ENCODE results near the gene BEAN1.

The BEAN1 gene

DNA sequence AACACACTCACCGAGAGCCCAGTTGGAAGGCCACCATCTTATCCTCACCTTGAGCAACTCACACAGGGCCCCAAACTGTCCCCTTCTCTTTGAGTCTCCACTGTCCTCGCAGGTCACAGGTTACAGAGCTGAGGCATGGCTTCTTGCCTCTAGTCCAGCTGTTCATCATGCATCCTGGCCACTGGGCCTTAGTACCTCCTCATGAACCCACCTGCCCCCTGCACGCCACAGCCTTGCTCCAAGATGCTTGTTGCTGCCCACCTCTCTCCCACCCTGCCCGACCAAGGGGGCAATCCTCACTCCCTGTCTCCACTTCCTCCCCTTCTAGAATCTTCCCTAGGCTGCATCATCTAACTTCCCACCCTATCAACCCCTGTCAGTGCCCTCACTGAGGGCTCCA lies 43.5 kb upstream of the BEAN1 start:
- DNase-seq (ENCODE audit: insufficient read length, low spot score): no peak
- no peak for FAIRE-seq
- TF ChIP-seq POLR2A (IDR thresholded peaks at IDR 0.05; ENCODE audit: low read depth, low read length) (no peak), SPI1 (IDR thresholded peaks at IDR 0.05; ENCODE audit: low read depth, low read length) (no peak), PAX5 (IDR thresholded peaks at IDR 0.05; ENCODE audit: insufficient read depth, low read length, severe bottlenecking) (no peak), POLR2AphosphoS5 (IDR thresholded peaks at IDR 0.05; ENCODE audit: low read depth, low read length) (no peak), POU2F2 (IDR thresholded peaks at IDR 0.05; ENCODE audit: low read depth, low read length) (no peak), TAF1 (IDR thresholded peaks at IDR 0.05; ENCODE audit: low read depth, low read length) (no peak)

DNA sequence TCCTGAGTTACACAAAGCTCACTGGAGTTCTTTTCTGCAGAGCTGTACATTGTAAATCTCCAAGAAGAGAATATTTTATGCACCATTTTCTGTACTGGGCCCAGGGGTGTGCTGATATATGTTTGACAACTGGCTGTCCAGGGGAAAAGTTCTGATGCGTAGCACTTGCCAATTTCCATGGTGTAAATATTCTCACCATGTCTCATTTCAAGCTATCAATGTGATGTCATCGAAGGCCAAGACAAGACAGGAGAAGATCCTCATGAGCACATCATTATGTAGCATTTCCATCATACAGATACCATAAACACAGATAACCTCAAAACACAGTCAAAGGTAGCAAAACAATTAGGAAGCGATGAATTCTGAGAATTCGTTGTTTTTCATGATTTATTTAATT lies 41.7 kb upstream of the BEAN1 start:
- FAIRE-seq: no peak
- no peak for TF ChIP-seq SPI1 (IDR thresholded peaks at IDR 0.05; ENCODE audit: low read depth, low read length)
- TF ChIP-seq PAX5 (IDR thresholded peaks at IDR 0.05; ENCODE audit: insufficient read depth, low read length, severe bottlenecking): no peak
- no peak for TF ChIP-seq TAF1 (IDR thresholded peaks at IDR 0.05; ENCODE audit: low read depth, low read length)
- no peak for TF ChIP-seq POLR2A (IDR thresholded peaks at IDR 0.05; ENCODE audit: low read depth, low read length)
- DNase-seq (ENCODE audit: insufficient read length, low spot score): no peak

DNA sequence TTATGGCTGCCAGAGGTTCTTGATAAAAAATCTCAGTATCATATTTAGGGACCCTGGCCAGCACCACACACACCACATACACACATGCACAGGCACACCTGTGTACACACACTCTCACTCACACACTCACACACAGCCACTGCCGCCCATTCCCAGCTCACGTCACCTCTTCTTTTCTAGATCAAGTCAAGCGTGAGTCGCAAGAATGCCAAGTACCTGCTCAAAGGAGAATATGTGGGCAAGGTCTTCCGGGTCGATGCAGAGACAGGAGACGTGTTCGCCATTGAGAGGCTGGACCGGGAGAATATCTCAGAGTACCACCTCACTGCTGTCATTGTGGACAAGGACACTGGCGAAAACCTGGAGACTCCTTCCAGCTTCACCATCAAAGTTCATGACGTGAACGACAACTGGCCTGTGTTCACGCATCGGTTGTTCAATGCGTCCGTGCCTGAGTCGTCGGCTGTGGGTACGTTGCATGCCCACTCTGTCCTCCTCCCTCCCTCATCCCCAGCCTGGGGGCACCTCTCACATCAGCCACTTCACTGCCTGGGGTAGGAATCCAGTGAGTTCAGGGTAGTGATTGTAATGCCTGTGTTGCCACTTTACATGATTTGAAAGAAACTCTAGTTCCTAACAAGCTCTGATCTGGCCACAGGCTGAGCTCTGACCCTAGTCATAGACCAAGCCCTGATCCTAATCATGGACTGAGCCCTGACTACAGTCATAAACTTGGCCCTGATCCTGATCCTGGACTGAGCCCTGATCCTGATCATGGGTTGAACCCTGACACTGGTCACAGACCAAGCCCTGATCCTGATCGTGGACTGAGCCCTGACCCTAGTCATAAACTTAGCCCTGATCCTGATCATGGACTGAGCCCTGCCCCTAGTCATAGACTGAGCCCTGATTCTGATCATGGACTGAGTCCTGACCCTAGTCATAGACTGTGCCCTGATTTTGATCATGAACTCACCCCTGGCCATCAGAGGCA lies 40.2 kb upstream of the BEAN1 start:
- DNase-seq (ENCODE audit: insufficient read length, low spot score) (no peak), FAIRE-seq (no peak)
- TF ChIP-seq PAX5 (IDR thresholded peaks at IDR 0.05; ENCODE audit: insufficient read depth, low read length, severe bottlenecking): no peak
- TF ChIP-seq POU2F2 (IDR thresholded peaks at IDR 0.05; ENCODE audit: low read depth, low read length): no peak
- TF ChIP-seq POLR2AphosphoS5 (IDR thresholded peaks at IDR 0.05; ENCODE audit: low read depth, low read length): no peak
- no peak for TF ChIP-seq POLR2A (IDR thresholded peaks at IDR 0.05; ENCODE audit: low read depth, low read length)
- TF ChIP-seq TAF1 (IDR thresholded peaks at IDR 0.05; ENCODE audit: low read depth, low read length): no peak
- no peak for TF ChIP-seq SPI1 (IDR thresholded peaks at IDR 0.05; ENCODE audit: low read depth, low read length)

DNA sequence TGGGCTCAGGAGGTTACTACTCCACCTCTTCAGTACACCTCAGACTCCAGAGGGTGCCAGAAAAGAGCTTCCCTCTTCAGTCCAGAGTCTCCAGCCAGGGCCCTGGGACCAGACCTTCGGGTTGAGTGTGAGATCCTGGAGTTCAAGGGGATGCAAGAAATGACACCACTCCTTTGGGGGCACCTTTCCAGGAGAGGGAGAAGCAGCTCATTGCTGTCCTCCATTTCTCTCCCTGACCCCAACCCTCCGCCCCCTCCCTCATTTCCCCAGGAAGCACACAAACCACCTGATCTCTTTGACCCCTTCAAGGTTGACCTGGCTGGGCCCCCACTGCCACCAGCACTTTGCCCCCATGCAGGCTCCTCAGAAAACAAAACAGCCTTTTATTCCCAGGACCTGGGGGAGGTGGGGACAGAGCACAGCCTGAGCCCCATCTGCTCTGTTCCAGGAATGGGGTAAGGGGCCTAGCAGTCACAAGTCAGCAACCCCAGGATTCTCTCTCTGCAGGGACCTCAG lies 39.2 kb upstream of the BEAN1 start:
- FAIRE-seq (no peak), DNase-seq (ENCODE audit: insufficient read length, low spot score) (no peak)
- TF ChIP-seq PAX5 (IDR thresholded peaks at IDR 0.05; ENCODE audit: insufficient read depth, low read length, severe bottlenecking): no peak
- no peak for TF ChIP-seq POU2F2 (IDR thresholded peaks at IDR 0.05; ENCODE audit: low read depth, low read length)
- no peak for TF ChIP-seq TAF1 (IDR thresholded peaks at IDR 0.05; ENCODE audit: low read depth, low read length)
- TF ChIP-seq POLR2AphosphoS5 (IDR thresholded peaks at IDR 0.05; ENCODE audit: low read depth, low read length): no peak
- no peak for TF ChIP-seq SPI1 (IDR thresholded peaks at IDR 0.05; ENCODE audit: low read depth, low read length)
- TF ChIP-seq POLR2A (IDR thresholded peaks at IDR 0.05; ENCODE audit: low read depth, low read length): no peak

DNA sequence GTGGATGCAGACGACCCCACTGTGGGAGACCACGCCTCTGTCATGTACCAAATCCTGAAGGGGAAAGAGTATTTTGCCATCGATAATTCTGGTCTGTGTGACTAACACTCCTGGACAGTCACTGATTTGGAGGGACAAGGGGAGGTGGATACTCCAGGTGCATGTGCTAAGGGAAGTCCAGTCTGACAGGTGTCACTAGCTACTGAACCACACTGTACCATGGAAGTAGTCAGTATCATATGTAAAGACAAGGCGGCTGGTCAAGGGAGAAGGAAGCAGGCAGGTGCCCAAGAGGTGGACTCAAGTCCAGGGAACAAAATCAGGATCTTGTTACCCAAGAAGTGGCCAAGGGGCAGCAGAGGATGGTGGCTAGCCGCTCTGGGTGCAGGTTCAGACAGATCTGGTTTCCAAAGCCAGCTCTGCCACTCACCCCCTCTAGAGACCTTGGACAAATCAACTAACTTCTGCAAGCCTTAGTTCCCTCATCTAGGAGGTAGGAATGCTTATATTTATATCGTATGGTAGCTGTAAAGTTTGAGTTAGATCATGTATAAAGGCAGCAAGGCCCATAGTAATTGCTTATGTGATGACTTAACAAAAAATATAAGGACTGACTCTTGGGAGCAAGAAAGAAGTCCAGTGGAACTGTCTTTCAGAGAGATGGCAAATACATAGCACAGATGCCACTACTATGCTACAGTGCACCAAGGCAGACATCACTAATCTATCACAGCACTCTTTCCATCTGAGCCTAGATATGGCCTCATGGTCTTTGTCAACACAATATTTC lies 38.5 kb upstream of the BEAN1 start:
- TF ChIP-seq PAX5 (IDR thresholded peaks at IDR 0.05; ENCODE audit: insufficient read depth, low read length, severe bottlenecking) (no peak), POLR2AphosphoS5 (IDR thresholded peaks at IDR 0.05; ENCODE audit: low read depth, low read length) (no peak), POU2F2 (IDR thresholded peaks at IDR 0.05; ENCODE audit: low read depth, low read length) (no peak), TAF1 (IDR thresholded peaks at IDR 0.05; ENCODE audit: low read depth, low read length) (no peak), SPI1 (IDR thresholded peaks at IDR 0.05; ENCODE audit: low read depth, low read length) (no peak), POLR2A (IDR thresholded peaks at IDR 0.05; ENCODE audit: low read depth, low read length) (no peak)
- DNase-seq (ENCODE audit: insufficient read length, low spot score) (no peak), FAIRE-seq (no peak)

DNA sequence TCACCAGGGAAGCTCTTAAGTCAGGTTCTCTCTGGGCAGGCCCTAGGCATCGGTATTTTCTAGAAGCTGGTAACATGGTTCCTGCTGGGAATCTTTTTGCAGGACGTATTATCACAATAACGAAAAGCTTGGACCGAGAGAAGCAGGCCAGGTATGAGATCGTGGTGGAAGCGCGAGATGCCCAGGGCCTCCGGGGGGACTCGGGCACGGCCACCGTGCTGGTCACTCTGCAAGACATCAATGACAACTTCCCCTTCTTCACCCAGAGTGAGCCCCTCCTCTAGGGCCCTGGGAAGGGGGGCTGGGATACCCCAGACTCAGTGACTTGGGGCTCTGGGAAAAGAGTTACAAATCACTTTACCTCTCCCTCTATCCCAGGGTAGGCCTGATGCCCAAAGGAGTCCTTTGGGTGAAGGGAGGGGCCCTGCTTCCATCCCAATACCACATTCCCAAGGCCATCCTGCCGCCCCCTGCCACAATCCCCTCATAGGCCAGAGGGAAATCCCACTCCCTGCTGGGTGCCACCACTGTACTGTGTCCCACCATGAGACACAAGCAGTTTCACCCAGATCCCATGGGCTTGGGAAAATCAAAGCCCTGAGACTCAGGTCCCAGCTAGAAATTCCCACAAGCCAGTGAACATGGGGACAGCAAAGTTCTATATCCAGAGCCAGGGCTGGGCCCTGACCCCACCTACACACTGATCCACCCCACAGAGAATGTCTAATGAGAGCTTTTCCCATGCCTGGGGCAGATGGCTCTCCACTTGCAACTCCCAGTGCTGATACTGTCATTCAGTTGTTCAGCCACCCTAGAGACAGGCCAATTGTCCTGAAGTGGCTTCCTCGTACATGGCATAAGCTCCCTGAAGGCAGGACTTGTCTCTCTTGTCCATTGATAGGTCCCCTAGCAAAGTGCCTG lies 37.6 kb upstream of the BEAN1 start:
- TF ChIP-seq POU2F2 (IDR thresholded peaks at IDR 0.05; ENCODE audit: low read depth, low read length) (no peak), TAF1 (IDR thresholded peaks at IDR 0.05; ENCODE audit: low read depth, low read length) (no peak), SPI1 (IDR thresholded peaks at IDR 0.05; ENCODE audit: low read depth, low read length) (no peak), PAX5 (IDR thresholded peaks at IDR 0.05; ENCODE audit: insufficient read depth, low read length, severe bottlenecking) (no peak), POLR2AphosphoS5 (IDR thresholded peaks at IDR 0.05; ENCODE audit: low read depth, low read length) (no peak), POLR2A (IDR thresholded peaks at IDR 0.05; ENCODE audit: low read depth, low read length) (no peak)
- no peak for FAIRE-seq
- no peak for DNase-seq (ENCODE audit: insufficient read length, low spot score)

DNA sequence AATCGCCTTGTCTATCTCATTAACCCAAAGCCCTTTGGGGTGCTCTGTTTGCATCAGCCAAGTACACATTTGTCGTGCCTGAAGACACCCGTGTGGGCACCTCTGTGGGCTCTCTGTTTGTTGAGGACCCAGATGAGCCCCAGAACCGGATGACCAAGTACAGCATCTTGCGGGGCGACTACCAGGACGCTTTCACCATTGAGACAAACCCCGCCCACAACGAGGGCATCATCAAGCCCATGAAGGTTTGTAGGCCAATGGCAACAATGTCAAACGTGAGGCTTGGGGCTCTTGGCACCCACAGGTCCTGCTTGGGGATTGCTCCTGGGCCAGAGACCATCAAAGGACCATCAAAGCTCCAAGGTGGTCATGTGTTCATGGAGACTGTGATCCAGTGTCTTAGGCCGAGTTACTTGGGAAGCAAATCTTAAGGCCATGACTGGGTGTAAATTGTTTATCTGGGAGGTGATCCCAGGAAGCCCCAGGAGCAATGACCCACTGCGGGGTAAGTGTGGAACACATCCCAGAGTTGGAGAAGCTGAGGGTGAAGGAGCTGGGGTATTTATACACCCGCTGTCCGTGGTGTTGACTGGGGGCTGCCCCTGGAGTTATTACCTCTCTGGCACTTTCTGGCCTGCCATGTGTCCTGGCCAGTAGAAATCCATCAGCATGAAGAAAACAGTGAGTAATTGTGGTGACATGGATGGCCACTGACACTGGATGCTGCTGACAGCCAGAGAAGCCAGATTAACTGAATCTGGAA lies 36.6 kb upstream of the BEAN1 start:
- TF ChIP-seq POLR2A (IDR thresholded peaks at IDR 0.05; ENCODE audit: low read depth, low read length) (no peak), SPI1 (IDR thresholded peaks at IDR 0.05; ENCODE audit: low read depth, low read length) (no peak), PAX5 (IDR thresholded peaks at IDR 0.05; ENCODE audit: insufficient read depth, low read length, severe bottlenecking) (no peak), TAF1 (IDR thresholded peaks at IDR 0.05; ENCODE audit: low read depth, low read length) (no peak), POLR2AphosphoS5 (IDR thresholded peaks at IDR 0.05; ENCODE audit: low read depth, low read length) (no peak), POU2F2 (IDR thresholded peaks at IDR 0.05; ENCODE audit: low read depth, low read length) (no peak)
- DNase-seq (ENCODE audit: insufficient read length, low spot score) (no peak), FAIRE-seq (no peak)

Data from GM12891 (cell line).